MM.1S (cell line): ENCODE measurements around the gene TMEM132E.

Experiments used
- DNase-seq: peaks from one replicate; pipeline ENCODE4 v3.0.0-alpha.2; 2015
- H2AFZ ChIP-seq: fragments of 300-600 bp; sonication (generic); 2 replicates; pipeline ENCODE4 v1.6.0; 2016; ENCODE audit warnings: antibody characterized with exemption, low read length
- H3F3A ChIP-seq: fragments of 300-600 bp; sonication (generic); 2 replicates; pipeline ENCODE4 v1.6.1; 2016; ENCODE audit warnings: mild to moderate bottlenecking, antibody characterized with exemption, low read length, moderate library complexity, mixed read lengths; ENCODE audit not compliant: insufficient read depth
- H3K27ac ChIP-seq: fragments of 300-600 bp; sonication (generic); 2 replicates; pipeline ENCODE4 v1.5.1; 2016; ENCODE audit warnings: mild to moderate bottlenecking, low read length
- H3K27me3 ChIP-seq: fragments of 300-600 bp; sonication (generic); replicated peaks from 2 replicates; pipeline ENCODE4 v1.6.0; 2016; ENCODE audit warnings: low read length; ENCODE audit not compliant: insufficient read depth
- H3K36me3 ChIP-seq: fragments of 300-600 bp; sonication (generic); replicated peaks from 2 replicates; pipeline ENCODE4 v1.6.1; 2016; ENCODE audit warnings: mild to moderate bottlenecking, low read length, mixed read lengths; ENCODE audit not compliant: insufficient read depth
- H3K4me1 ChIP-seq: fragments of 300-600 bp; sonication (generic); 2 replicates; pipeline ENCODE4 v1.6.1; 2016; ENCODE audit warnings: low read length, mixed read lengths
- H3K4me2 ChIP-seq: fragments of 300-600 bp; sonication (generic); 2 replicates; pipeline ENCODE4 v1.6.0; 2016; ENCODE audit warnings: low read depth, low read length
- H3K4me3 ChIP-seq: fragments of 300-600 bp; sonication (generic); 2 replicates; pipeline ENCODE4 v1.5.1; 2016; ENCODE audit warnings: low read length, mixed read lengths
- H3K79me2 ChIP-seq: fragments of 300-600 bp; sonication (generic); 2 replicates; pipeline ENCODE4 v1.6.1; 2016; ENCODE audit warnings: mixed run types, low read length, mixed read lengths
- H3K9ac ChIP-seq: fragments of 300-600 bp; sonication (generic); 2 replicates; pipeline ENCODE4 v1.6.1; 2016; ENCODE audit warnings: low read length, mixed read lengths
- H3K9me2 ChIP-seq: fragments of 300-600 bp; sonication (generic); replicated peaks from 2 replicates; pipeline ENCODE4 v1.6.1; 2016; ENCODE audit warnings: mild to moderate bottlenecking, low read length, mixed read lengths; ENCODE audit not compliant: insufficient read depth
- H3K9me3 ChIP-seq: fragments of 300-600 bp; sonication (generic); replicated peaks from 2 replicates; pipeline ENCODE4 v1.6.1; 2016; ENCODE audit warnings: mild to moderate bottlenecking, low read length, mixed read lengths; ENCODE audit not compliant: insufficient read depth
- H4K20me1 ChIP-seq: fragments of 300-600 bp; sonication (generic); 2 replicates; pipeline ENCODE4 v1.6.1; 2016; ENCODE audit warnings: mild to moderate bottlenecking, low read length, moderate library complexity, mixed read lengths; ENCODE audit not compliant: insufficient read depth
- CTCF ChIP-seq: fragments of 300-600 bp; sonication (generic); IDR thresholded peaks from 2 replicates; pipeline ENCODE4 v1.5.1; 2016; ENCODE audit warnings: antibody characterized with exemption, low read length, mixed read lengths
- EZH2 ChIP-seq: fragments of 300-600 bp; sonication (generic); optimal IDR thresholded peaks from 2 replicates; pipeline ENCODE3; 2017; ENCODE audit warnings: low read depth, mild to moderate bottlenecking, antibody characterized with exemption, low read length, mixed read lengths
- EZH2phosphoT487 ChIP-seq: fragments of 300-600 bp; sonication (generic); IDR thresholded peaks from 2 replicates; pipeline ENCODE4 v1.6.1; 2018; ENCODE audit warnings: antibody characterized with exemption, low read length

The TMEM132E gene

GRCh38 chr17:34569591-34569990 is 9.8 kb upstream of the TMEM132E start:
- H3K27me3 ChIP-seq, result 0 out of 2 replicates have a peak, but pooled peaks cover 30% of the 10 kb centered on the region

GRCh38 chr17:34570506-34570905 is 8.9 kb upstream of the TMEM132E start:
- H3K27me3 ChIP-seq, result 0 out of 2 replicates have a peak, but pooled peaks cover 30% of the 10 kb centered on the region
- no peaks in the 10 kb centered on the region for H3K79me2 ChIP-seq
- no peak overlapping the region for H2AFZ ChIP-seq
- H3K27ac ChIP-seq, result no peak overlapping the region
- TF ChIP-seq EZH2 (no peak), EZH2phosphoT487 (no peak), CTCF (no peak)
- no peaks in the 10 kb centered on the region for H3K9me2 ChIP-seq
- H3K36me3 ChIP-seq, result no peaks in the 10 kb centered on the region
- no peak overlapping the region for H3K4me2 ChIP-seq
- H3K4me3 ChIP-seq, result no peak overlapping the region
- H4K20me1 ChIP-seq, result no peaks in the 10 kb centered on the region
- H3K9ac ChIP-seq, result no peak overlapping the region
- no peak for DNase-seq
- H3F3A ChIP-seq, result no peaks in the 10 kb centered on the region
- H3K9me3 ChIP-seq, result no peaks in the 10 kb centered on the region
- no peaks in the 10 kb centered on the region for H3K4me1 ChIP-seq

More at GRCh38 chr17:34569591-34569990, 9.8 kb upstream of the TMEM132E start:
- H3K9me2 ChIP-seq, result no peaks in the 10 kb centered on the region
- no peak overlapping the region for H2AFZ ChIP-seq
- H4K20me1 ChIP-seq, result no peaks in the 10 kb centered on the region
- no peaks in the 10 kb centered on the region for H3F3A ChIP-seq
- H3K27ac ChIP-seq, result no peak overlapping the region
- no peaks in the 10 kb centered on the region for H3K9me3 ChIP-seq
- H3K4me1 ChIP-seq, result no peaks in the 10 kb centered on the region
- no peak for TF ChIP-seq CTCF
- no peak overlapping the region for H3K9ac ChIP-seq
- no peak for DNase-seq
- H3K79me2 ChIP-seq, result no peaks in the 10 kb centered on the region
- H3K4me2 ChIP-seq, result no peak overlapping the region
- H3K36me3 ChIP-seq, result no peaks in the 10 kb centered on the region
- no peak overlapping the region for H3K4me3 ChIP-seq

GRCh38 chr17:34571428-34572130 is 7.8 kb upstream of the TMEM132E start:
- Histone ChIP-seq H3K4me2 (no peak overlapping the region), H3K27ac (no peak overlapping the region), H3K79me2 (no peaks in the 10 kb centered on the region), H3F3A (no peaks in the 10 kb centered on the region), H3K9ac (no peak overlapping the region), H3K36me3 (no peaks in the 10 kb centered on the region), H3K9me2 (no peaks in the 10 kb centered on the region), H3K9me3 (no peaks in the 10 kb centered on the region), H2AFZ (no peak overlapping the region), H4K20me1 (no peaks in the 10 kb centered on the region), H3K4me1 (no peaks in the 10 kb centered on the region), H3K4me3 (no peak overlapping the region), H3K27me3 (0 out of 2 replicates have a peak, but pooled peaks cover 39% of the 10 kb centered on the region)
- DNase-seq, result no peak
- no peak for TF ChIP-seq CTCF
- TF ChIP-seq EZH2, result no peak
- TF ChIP-seq EZH2phosphoT487, result no peak
